GM12873 (cell line): ENCODE measurements around the gene THAP9.

Source experiments
- TF ChIP-seq, protein P1 (sequence below): IDR thresholded peaks from 2 replicates; pipeline ENCODE4 v1.5.1; 2012; ENCODE audit warnings: low read depth, mild to moderate bottlenecking, moderate library complexity, low read length, control low read depth; ENCODE audit not compliant: insufficient read depth; ENCODE audit errors: missing control alignments

The THAP9 gene

DNA sequence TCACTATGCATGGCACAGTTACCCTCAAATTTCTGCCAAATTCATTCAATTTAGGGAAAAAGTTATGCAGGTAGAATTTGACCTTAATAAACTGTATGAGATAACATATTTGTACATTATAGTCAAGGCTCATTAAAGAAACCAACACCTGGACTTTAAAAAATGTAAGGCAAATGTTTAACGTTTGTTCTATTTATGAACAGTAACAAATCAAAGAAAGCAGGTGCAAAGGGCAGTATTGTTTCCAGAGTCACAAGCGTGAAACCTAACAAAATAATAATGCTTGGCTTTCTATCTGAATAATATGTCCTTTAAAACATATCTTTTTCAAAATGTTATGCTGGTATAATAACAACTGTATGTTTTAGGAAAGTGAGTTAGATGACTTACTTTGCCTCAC is 68.9 kb downstream of the THAP9 start:
- TF ChIP-seq, protein P1, sequence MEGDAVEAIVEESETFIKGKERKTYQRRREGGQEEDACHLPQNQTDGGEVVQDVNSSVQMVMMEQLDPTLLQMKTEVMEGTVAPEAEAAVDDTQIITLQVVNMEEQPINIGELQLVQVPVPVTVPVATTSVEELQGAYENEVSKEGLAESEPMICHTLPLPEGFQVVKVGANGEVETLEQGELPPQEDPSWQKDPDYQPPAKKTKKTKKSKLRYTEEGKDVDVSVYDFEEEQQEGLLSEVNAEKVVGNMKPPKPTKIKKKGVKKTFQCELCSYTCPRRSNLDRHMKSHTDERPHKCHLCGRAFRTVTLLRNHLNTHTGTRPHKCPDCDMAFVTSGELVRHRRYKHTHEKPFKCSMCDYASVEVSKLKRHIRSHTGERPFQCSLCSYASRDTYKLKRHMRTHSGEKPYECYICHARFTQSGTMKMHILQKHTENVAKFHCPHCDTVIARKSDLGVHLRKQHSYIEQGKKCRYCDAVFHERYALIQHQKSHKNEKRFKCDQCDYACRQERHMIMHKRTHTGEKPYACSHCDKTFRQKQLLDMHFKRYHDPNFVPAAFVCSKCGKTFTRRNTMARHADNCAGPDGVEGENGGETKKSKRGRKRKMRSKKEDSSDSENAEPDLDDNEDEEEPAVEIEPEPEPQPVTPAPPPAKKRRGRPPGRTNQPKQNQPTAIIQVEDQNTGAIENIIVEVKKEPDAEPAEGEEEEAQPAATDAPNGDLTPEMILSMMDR = no peak
